Endothelial cell of umbilical vein (primary cell): ENCODE data around the gene ITGB2. TPM values are rescaled to one million over a fixed set of nuclear protein-coding genes. Genes with fewer than 3 reads are reported as not detected.

Experiments used
- BruUV-seq: library from RNA; stranded (reverse); fragments of 400-500 nt; replicated peaks from 2 replicates; lab custom pipeline; 2021; lab: Mats Ljungman, UMichigan
- CTCF ChIA-PET: fragments of 300-600, 350-600 bp; sonication (Branson Sonifier 250); formaldehyde crosslinking; loops from one replicate; lab custom pipeline; 2021; ENCODE audit warnings: antibody characterized with exemption, inconsistent platforms; lab: Charles Lee
- POLR2A ChIA-PET: fragments of 300-600, 350-600 bp; sonication (Branson Sonifier 250); formaldehyde crosslinking; loops from one replicate; lab custom pipeline; 2021; ENCODE audit warnings: antibody characterized with exemption, inconsistent platforms; lab: Charles Lee
- DNase-seq: peaks from one replicate; pipeline ENCODE4 v3.0.0-alpha.2; 2011; ENCODE audit warnings: low read depth, low spot score
- FAIRE-seq: peaks from 2 replicates; lab custom pipeline; 2011; peaks lifted over from hg19 to GRCh38; lab: Jason Lieb, UNC
- H2AFZ ChIP-seq: 2 replicates; pipeline ENCODE4 v1.6.0; 2012; ENCODE audit warnings: low read depth, low read length, control low read depth, inconsistent platforms
- H3K27ac ChIP-seq: 2 replicates; pipeline ENCODE4 v1.5.1; 2011; ENCODE audit warnings: low read depth, mild to moderate bottlenecking, control low read depth, low read length, moderate library complexity; ENCODE audit not compliant: insufficient read depth
- H3K27me3 ChIP-seq, 2 experiments: 2 replicates each; pipeline versions ENCODE4 v1.6.0 to v1.6.1; 2011; ENCODE audit warnings: low read length in 2 of 2, mixed read lengths in 1 of 2; ENCODE audit not compliant: control insufficient read depth in 2 of 2, insufficient read depth in 2 of 2
- H3K36me3 ChIP-seq, 2 experiments: 2 replicates in 1 of 2; 3 replicates in 1 of 2; pipeline ENCODE4 v1.5.1; 2011; ENCODE audit warnings: low read length in 2 of 2, mild to moderate bottlenecking in 1 of 2, moderate library complexity in 1 of 2; ENCODE audit not compliant: control insufficient read depth in 2 of 2, insufficient read depth in 2 of 2; ENCODE audit errors: extremely low read depth in 1 of 2
- H3K4me1 ChIP-seq: 3 replicates; pipeline ENCODE4 v1.5.1; 2011; ENCODE audit warnings: mild to moderate bottlenecking, low read length; ENCODE audit not compliant: control insufficient read depth, insufficient read depth; ENCODE audit errors: extremely low read depth
- H3K4me2 ChIP-seq: 2 replicates; pipeline ENCODE4 v1.6.1; 2011; ENCODE audit warnings: low read length, control low read depth, mixed read lengths; ENCODE audit not compliant: insufficient read depth
- H3K4me3 ChIP-seq, 3 experiments: fragments of 200-600 bp in 1 of 3; sonication (generic), shearing (Covaris generic) in 1 of 3; replicated peaks in 1 of 3; 2 replicates each; pipeline ENCODE4 v1.5.1; 2011 to 2016; ENCODE audit warnings: control low read depth in 3 of 3, low read length in 3 of 3, mild to moderate bottlenecking in 2 of 3, inconsistent platforms in 1 of 3, low read depth in 1 of 3, moderate library complexity in 1 of 3; ENCODE audit not compliant: insufficient read depth in 1 of 3
- H3K79me2 ChIP-seq: 2 replicates; pipeline ENCODE4 v1.6.0; 2012; ENCODE audit warnings: low read length, inconsistent platforms; ENCODE audit not compliant: control insufficient read depth, insufficient read depth
- H3K9ac ChIP-seq: replicated peaks from 2 replicates; pipeline ENCODE3; 2011; ENCODE audit warnings: low read length, control low read depth; ENCODE audit not compliant: insufficient read depth; ENCODE audit errors: extremely low read depth
- H3K9me1 ChIP-seq: replicated peaks from 3 replicates; pipeline ENCODE4 v1.6.0; 2011; ENCODE audit warnings: mild to moderate bottlenecking, low read length; ENCODE audit not compliant: control insufficient read depth, insufficient read depth; ENCODE audit errors: extremely low read depth
- H3K9me3 ChIP-seq: replicated peaks from 2 replicates; pipeline ENCODE4 v1.5.1; 2012; ENCODE audit warnings: low read length, inconsistent platforms; ENCODE audit not compliant: control insufficient read depth, insufficient read depth
- H4K20me1 ChIP-seq: replicated peaks from 2 replicates; pipeline ENCODE3; 2011; ENCODE audit warnings: mild to moderate bottlenecking, low read length; ENCODE audit not compliant: control insufficient read depth, insufficient read depth; ENCODE audit errors: extremely low read depth
- EZH2 ChIP-seq: IDR thresholded peaks from 2 replicates; pipeline ENCODE4 v1.6.1; 2012; ENCODE audit warnings: borderline replicate concordance, low read depth, mild to moderate bottlenecking, moderate library complexity, low read length, inconsistent platforms; ENCODE audit not compliant: severe bottlenecking
- FOS ChIP-seq: IDR thresholded peaks from 2 replicates; pipeline ENCODE4 v1.6.1; 2011; ENCODE audit warnings: mild to moderate bottlenecking, low read length, moderate library complexity, borderline replicate concordance; ENCODE audit not compliant: insufficient read depth
- GATA2 ChIP-seq: IDR thresholded peaks from 2 replicates; pipeline ENCODE4 v1.7.0; 2011; ENCODE audit warnings: low read depth, mild to moderate bottlenecking, moderate library complexity, mixed read lengths, low read length; ENCODE audit not compliant: insufficient read length, insufficient read depth
- JUN ChIP-seq: IDR thresholded peaks from 2 replicates; pipeline ENCODE4 v1.6.1; 2011; ENCODE audit warnings: borderline replicate concordance, low read depth; ENCODE audit not compliant: insufficient read length, insufficient read depth
- MYC ChIP-seq: IDR thresholded peaks from one replicate; pipeline ENCODE4 v1.6.1; 2011; ENCODE audit warnings: mild to moderate bottlenecking, low read depth, low read length
- POLR2A ChIP-seq: IDR thresholded peaks from 2 replicates; pipeline ENCODE4 v1.6.1; 2012; ENCODE audit warnings: low read depth, mild to moderate bottlenecking, control low read depth, low read length
- POLR2AphosphoS5 ChIP-seq: IDR thresholded peaks from 2 replicates; pipeline ENCODE4 v1.6.1; 2012; ENCODE audit warnings: low read depth, mild to moderate bottlenecking, control low read depth, low read length, moderate library complexity; ENCODE audit not compliant: insufficient read depth
- dilution Hi-C: fragments of 300-500 bp; cut with MboI; formaldehyde crosslinking; loops from one replicate; pipeline ENCODE4 v1.15.0; 2019; ENCODE audit warnings: low sequenced_read_pairs; ENCODE audit not compliant: extremely low pct_ligation_motif_present
- intact Hi-C: fragments of 100-400 bp; cut with micrococcal nuclease; formaldehyde crosslinking; loops from one replicate; pipeline ENCODE4 v1.10.0; 2022
- polyA plus RNA-seq, 4 experiments: library from polyadenylated mRNA; depleted of rRNA in 3 of 4; stranded (reverse) in 3 of 4; unstranded in 1 of 4; fragments of >200 nt; gene quantifications; 2 replicates each; pipeline versions ENCODE4 v1.2.1 to v1.2.3, GENCODE V29; 2011 to 2012; ENCODE audit warnings: missing spikeins in 1 of 4
- total RNA-seq: library from RNA; stranded (reverse); gene quantifications from 2 replicates; pipeline ENCODE4 v1.2.3, GENCODE V29; 2021
- TF ChIP-seq, protein P1 (sequence below): IDR thresholded peaks from 2 replicates; pipeline ENCODE4 v1.6.1; 2011; ENCODE audit not compliant: insufficient read depth, insufficient read length
- TF ChIP-seq, protein P2 (sequence below), 2 donors: IDR thresholded peaks; 1 replicate in 1 of 2; 2 replicates in 1 of 2; pipeline ENCODE4 v1.5.1; 2011; ENCODE audit warnings: low read length in 2 of 2, mild to moderate bottlenecking in 2 of 2, moderate library complexity in 2 of 2, control low read depth in 1 of 2, inconsistent platforms in 1 of 2, low read depth in 1 of 2; ENCODE audit not compliant: insufficient read depth in 1 of 2; ENCODE audit errors: extremely low read depth in 1 of 2

The ITGB2 gene
- total and polyA plus RNA-seq, 2 donors (not counting 3 experiments of a cell fraction or from before 2014, with no cell fraction given): 0.39 to 0.91 TPM

DNA sequence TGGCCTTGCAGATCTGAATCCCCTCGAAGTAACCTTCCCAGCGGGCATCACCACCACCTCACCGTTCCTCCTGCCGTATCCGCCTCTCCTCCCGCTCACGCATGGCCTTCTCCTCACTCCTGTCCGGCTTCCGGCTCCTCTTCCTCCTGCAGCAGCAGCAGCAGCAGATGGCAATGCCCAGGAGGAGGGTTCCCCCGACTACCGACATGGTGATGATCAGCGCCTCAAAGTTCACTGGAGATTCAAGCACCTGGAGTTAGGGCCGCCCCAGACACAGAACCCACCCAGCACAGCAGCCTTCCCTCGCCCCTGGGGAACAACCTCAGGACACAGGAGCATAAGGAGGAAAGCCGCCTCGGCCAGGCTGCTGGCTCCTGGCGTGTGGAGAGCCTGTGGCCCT, 64.6 kb downstream of the ITGB2 start:
- Histone ChIP-seq H2AFZ (no peak overlapping the region), H3K27ac (no peak overlapping the region), H3K9ac (no peak overlapping the region), H3K27me3 (no peaks in the 10 kb centered on the region), H3K36me3 (peaks cover 35 to 63% of the 10 kb centered on the region in 2 experiments), H3K79me2 (peaks cover 84% of the 10 kb centered on the region), H4K20me1 (peaks cover 11% of the 10 kb centered on the region), H3K4me3 (no peak overlapping the region), H3K9me3 (no peaks in the 10 kb centered on the region), H3K9me1 (no peaks in the 10 kb centered on the region), H3K4me2 (no peak overlapping the region), H3K4me1 (no peaks in the 10 kb centered on the region)
- intact Hi-C loops: no loop called here
- no peak for FAIRE-seq
- TF ChIP-seq MYC (no peak), GATA2 (no peak), POLR2AphosphoS5 (no peak), POLR2A (no peak), JUN (no peak), FOS (no peak), EZH2 (no peak)
- TF ChIP-seq, protein P1, sequence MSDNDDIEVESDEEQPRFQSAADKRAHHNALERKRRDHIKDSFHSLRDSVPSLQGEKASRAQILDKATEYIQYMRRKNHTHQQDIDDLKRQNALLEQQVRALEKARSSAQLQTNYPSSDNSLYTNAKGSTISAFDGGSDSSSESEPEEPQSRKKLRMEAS: no peak
- TF ChIP-seq, protein P2, sequence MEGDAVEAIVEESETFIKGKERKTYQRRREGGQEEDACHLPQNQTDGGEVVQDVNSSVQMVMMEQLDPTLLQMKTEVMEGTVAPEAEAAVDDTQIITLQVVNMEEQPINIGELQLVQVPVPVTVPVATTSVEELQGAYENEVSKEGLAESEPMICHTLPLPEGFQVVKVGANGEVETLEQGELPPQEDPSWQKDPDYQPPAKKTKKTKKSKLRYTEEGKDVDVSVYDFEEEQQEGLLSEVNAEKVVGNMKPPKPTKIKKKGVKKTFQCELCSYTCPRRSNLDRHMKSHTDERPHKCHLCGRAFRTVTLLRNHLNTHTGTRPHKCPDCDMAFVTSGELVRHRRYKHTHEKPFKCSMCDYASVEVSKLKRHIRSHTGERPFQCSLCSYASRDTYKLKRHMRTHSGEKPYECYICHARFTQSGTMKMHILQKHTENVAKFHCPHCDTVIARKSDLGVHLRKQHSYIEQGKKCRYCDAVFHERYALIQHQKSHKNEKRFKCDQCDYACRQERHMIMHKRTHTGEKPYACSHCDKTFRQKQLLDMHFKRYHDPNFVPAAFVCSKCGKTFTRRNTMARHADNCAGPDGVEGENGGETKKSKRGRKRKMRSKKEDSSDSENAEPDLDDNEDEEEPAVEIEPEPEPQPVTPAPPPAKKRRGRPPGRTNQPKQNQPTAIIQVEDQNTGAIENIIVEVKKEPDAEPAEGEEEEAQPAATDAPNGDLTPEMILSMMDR (IDR thresholded peaks at IDR 0.05; ENCODE audit: extremely low read depth in 1 of 2, insufficient read depth in 1 of 2, low read depth in 1 of 2, low read length in 2 of 2): no peak
- DNase-seq: no peak
- ChIA-PET CTCF (no interaction called here), POLR2A (no interaction called here)
- dilution Hi-C loops: no loop called here
- no TSS peak for BruUV-seq
